Omental fat pad (tissue), 4 donors: ENCODE measurements around the gene POLR3H. TPM values are rescaled to one million over a fixed set of nuclear protein-coding genes. Genes with fewer than 3 reads are reported as not detected.

Source experiments
- ATAC-seq: fragments of 150-250 bp; one replicate; pipeline ENCODE4 v1.9.1; 2016; ENCODE audit warnings: mild to moderate bottlenecking, moderate library complexity; ENCODE audit not compliant: low FRiP score
- DNase-seq: peaks from one replicate; pipeline ENCODE4 v3.0.0-alpha.2; 2019; ENCODE audit warnings: low spot score
- CTCF ChIP-seq, 3 donors: fragments of 450-650 bp; IDR thresholded peaks; one replicate each; pipeline ENCODE4 v1.5.1; 2016 to 2017; ENCODE audit warnings: antibody characterized with exemption in 3 of 3, mild to moderate bottlenecking in 3 of 3, moderate library complexity in 2 of 3
- total RNA-seq, 4 donors: library from RNA; depleted of rRNA; stranded (reverse); fragments of >200 nt; gene quantifications; one replicate each; pipeline ENCODE4 v1.1.0, GENCODE V29; 2016

The POLR3H gene
- total RNA-seq, 4 donors from 2014 or later = 17.0 to 37.7 (median 22.3) TPM

- no peak for ATAC-seq
- no peak for DNase-seq
- TF ChIP-seq CTCF (IDR thresholded peaks at IDR 0.05) = no peak
Measured at GRCh38 chr22:41481925-41482318, 62.3 kb downstream of the POLR3H start.

DNA sequence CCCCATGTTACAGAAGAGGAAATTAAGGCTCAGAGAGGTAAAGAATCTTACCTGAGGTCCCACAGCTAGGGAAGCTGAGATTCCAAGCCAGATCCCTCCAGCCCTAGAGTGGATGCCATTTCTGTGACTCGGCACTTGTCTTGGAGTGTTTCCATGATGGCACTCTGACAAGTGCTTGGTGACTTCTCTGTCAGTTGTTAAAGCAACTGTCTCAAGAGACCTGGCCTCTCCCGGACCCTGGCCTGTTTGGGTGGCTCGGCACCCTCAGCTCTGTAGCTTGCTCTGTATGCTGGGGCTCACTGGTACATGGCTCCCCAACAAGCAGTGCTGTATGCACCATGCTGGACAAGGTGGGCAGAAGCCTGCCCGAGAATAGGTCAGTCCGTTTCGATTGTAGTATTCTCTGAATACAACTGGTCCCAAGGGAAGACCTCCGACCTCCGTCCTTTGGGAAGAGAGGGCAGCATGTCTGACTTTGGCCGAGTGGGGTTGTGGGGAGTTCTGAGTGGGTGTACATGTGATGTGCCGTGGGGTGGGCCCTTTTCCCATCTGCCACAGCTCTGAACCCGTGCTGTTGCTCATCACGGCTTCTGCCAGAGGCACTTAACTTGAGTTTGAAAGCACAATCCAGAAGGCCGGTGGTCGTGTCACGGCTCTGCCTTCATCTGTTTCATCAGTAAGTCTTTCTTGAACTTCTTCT, 63.0 kb downstream of the POLR3H start:
- no peak for DNase-seq
- no peak for ATAC-seq
- no peak for TF ChIP-seq CTCF (IDR thresholded peaks at IDR 0.05)

DNA sequence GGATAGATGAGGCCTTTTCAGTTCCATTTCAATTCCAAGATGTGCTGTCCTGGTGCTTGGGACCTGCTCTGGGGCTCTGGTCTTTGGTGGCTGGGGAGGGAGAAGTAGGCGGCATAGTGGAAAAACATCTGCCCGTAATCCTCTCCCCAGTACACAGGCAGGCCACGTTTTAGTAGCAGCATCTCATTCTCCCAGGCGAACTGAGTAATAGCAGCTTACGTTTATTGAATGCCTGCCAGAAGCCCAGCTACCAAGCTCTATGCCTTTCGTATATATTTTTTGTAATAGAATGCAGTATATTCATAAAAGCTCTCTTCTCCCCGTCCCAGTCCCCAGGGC, 63.9 kb downstream of the POLR3H start:
- no peak for TF ChIP-seq CTCF (IDR thresholded peaks at IDR 0.05)
- ATAC-seq (no peak), DNase-seq (no peak)

- no peak for TF ChIP-seq CTCF (IDR thresholded peaks at IDR 0.05)
- DNase-seq = no peak
- no peak for ATAC-seq
Measured at GRCh38 chr22:41479671-41480396, 64.4 kb downstream of the POLR3H start.

- ATAC-seq (peak; percentile 83), DNase-seq (no peak)
- TF ChIP-seq CTCF (IDR thresholded peaks at IDR 0.05) = no peak
Measured at GRCh38 chr22:41478891-41479521, 65.3 kb downstream of the POLR3H start.

GRCh38 chr22:41478473-41478872, 65.8 kb downstream of the POLR3H start:
- DNase-seq = no peak
- no peak for ATAC-seq
- TF ChIP-seq CTCF (IDR thresholded peaks at IDR 0.05) = no peak

Other genes with a start within 250 kb of the POLR3H start
- gene ZC3H7B, start 242.9 kb downstream of the POLR3H start, total RNA-seq = 10 to 100 TPM; 32.9 to 39.4 (median 35.9) TPM
- gene TEF, start 162.5 kb downstream of the POLR3H start, total RNA-seq = 10 to 100 TPM; 11.6 to 25.5 (median 18.1) TPM
- gene TOB2, start 97.7 kb downstream of the POLR3H start, total RNA-seq = 100 to 1,000 TPM in 1 of 4 donors, 10 to 100 TPM in 3; 59.4 to 111 (median 64.1) TPM
- 10 to 100 TPM; 35.2 to 46.8 (median 42.3) TPM for gene PHF5A, start 75.8 kb downstream of the POLR3H start, total RNA-seq
- gene ACO2, start 75.4 kb downstream of the POLR3H start, total RNA-seq = 100 to 1,000 TPM; 118 to 151 (median 131) TPM
- gene CSDC2, start 16.5 kb upstream of the POLR3H start, total RNA-seq = 1 to 10 TPM in 3 of 4 donors, under 1 TPM in 1; 0.32 to 7.8 (median 4.9) TPM
- gene PMM1, start 45.4 kb upstream of the POLR3H start, total RNA-seq = 100 to 1,000 TPM in 1 of 4 donors, 10 to 100 TPM in 3; 39.3 to 168 (median 73.1) TPM
- gene DESI1, start 76.6 kb upstream of the POLR3H start, total RNA-seq = 10 to 100 TPM; 16.0 to 22.1 (median 19.5) TPM
- 100 to 1,000 TPM; 168 to 191 (median 181) TPM for gene XRCC6, start 76.8 kb upstream of the POLR3H start, total RNA-seq
- gene SNU13, start 144.4 kb upstream of the POLR3H start, total RNA-seq = 100 to 1,000 TPM in 3 of 4 donors, 10 to 100 TPM in 1; 99.0 to 169 (median 126) TPM
- 10 to 100 TPM in 1 of 4 donors, 1 to 10 TPM in 3; 2.3 to 16.9 (median 2.6) TPM for gene MEI1, start 155.0 kb upstream of the POLR3H start, total RNA-seq